ENCODE results near the gene PALLD.

Gene PALLD

GRCh38 chr4:168859100-168859499, 362.2 kb downstream of the PALLD start:
- no peaks in the 10 kb centered on the region; the same call in 1 of the 2 replicates for H3K4me1 ChIP-seq (ENCODE audit: control insufficient read depth, insufficient read depth, low read length)
- POLR2A ChIA-PET: no interaction called here
- no peak overlapping the region for H3K27ac ChIP-seq (ENCODE audit: extremely low read depth, low read depth, low read length)
- CTCF ChIA-PET: no interaction called here
- TF ChIP-seq ZNF354C (tag by site-specific recombination; IDR thresholded peaks at IDR 0.05; ENCODE audit: borderline replicate concordance, low read depth) (no peak), ZNF48 (tag by site-specific recombination; IDR thresholded peaks at IDR 0.05) (no peak), PATZ1 (tag by site-specific recombination; IDR thresholded peaks at IDR 0.05) (no peak), ZNF248 (tag by site-specific recombination; IDR thresholded peaks at IDR 0.05) (no peak), ZNF629 (tag by site-specific recombination; IDR thresholded peaks at IDR 0.05) (no peak), ZNF585B (tag by site-specific recombination; IDR thresholded peaks at IDR 0.05) (no peak), ZNF768 (tag by site-specific recombination; IDR thresholded peaks at IDR 0.05) (no peak), ZNF140 (tag by site-specific recombination; IDR thresholded peaks at IDR 0.05) (no peak), FEZF1 (tag by site-specific recombination; IDR thresholded peaks at IDR 0.05) (no peak), CTCF (tag by site-specific recombination; IDR thresholded peaks at IDR 0.05) (no peak)
- H3K4me3 ChIP-seq (ENCODE audit: low read depth, low read length): no peak overlapping the region
- peaks cover 0 to 22% of the 10 kb centered on the region in 2 experiments; a peak in 2 of 3 replicates for H3K36me3 ChIP-seq (ENCODE audit: control insufficient read depth in 2 of 2, insufficient read depth in 1 of 2, low read length in 2 of 2)
- no peaks in the 10 kb centered on the region for H3K9me3 ChIP-seq (ENCODE audit: control insufficient read depth, insufficient read depth, low read depth, low read length)

- no peak overlapping the region for H3K27ac ChIP-seq (ENCODE audit: extremely low read depth, low read depth, low read length)
- peaks cover 0 to 17% of the 10 kb centered on the region in 2 experiments; a peak in 2 of 3 replicates for H3K36me3 ChIP-seq (ENCODE audit: control insufficient read depth in 2 of 2, insufficient read depth in 1 of 2, low read length in 2 of 2)
- ChIA-PET POLR2A (interaction anchor here (0.7 kb wide), 1 partner anchor 206 kb away, joined by 4 read pairs; no protein-coding TSS in a partner anchor), CTCF (no interaction called here)
- H3K4me1 ChIP-seq (ENCODE audit: control insufficient read depth, insufficient read depth, low read length): no peaks in the 10 kb centered on the region; the same call in 1 of the 2 replicates
- no peaks in the 10 kb centered on the region for H3K9me3 ChIP-seq (ENCODE audit: control insufficient read depth, insufficient read depth, low read depth, low read length)
- H3K4me3 ChIP-seq (ENCODE audit: low read depth, low read length): no peak overlapping the region
- TF ChIP-seq INSM2 (tag by site-specific recombination; IDR thresholded peaks at IDR 0.05): no peak
- no peak for TF ChIP-seq PRDM1 (tag by site-specific recombination; IDR thresholded peaks at IDR 0.05)
- no peak for TF ChIP-seq PRDM10 (tag by site-specific recombination; IDR thresholded peaks at IDR 0.05)
- TF ChIP-seq ZBTB1 (tag by site-specific recombination; IDR thresholded peaks at IDR 0.05): no peak
- no peak for TF ChIP-seq ZBTB10 (tag by site-specific recombination; IDR thresholded peaks at IDR 0.05)
Observed at GRCh38 chr4:168859888-168860694, 363.2 kb downstream of the PALLD start.

Data from HEK293 (cell line).